Astrocyte of the spinal cord (primary cell): Measurements from ENCODE around the gene PITPNC1.

ENCODE experiments used
- DNase-seq: peaks from one replicate; pipeline ENCODE4 v3.0.0; 2011; ENCODE audit warnings: low read depth, low spot score
- H3K4me3 ChIP-seq: 2 replicates; pipeline ENCODE4 v1.5.1; 2011; ENCODE audit warnings: low read depth, mild to moderate bottlenecking, low read length, moderate library complexity
- in situ Hi-C: cut with HindIII; loops from 2 replicates; pipeline ENCODE4 v1.10.0; 2017; ENCODE audit warnings: low sequenced_read_pairs
- TF ChIP-seq, protein P1 (sequence below): IDR thresholded peaks from 2 replicates; pipeline ENCODE4 v1.5.1; 2012; ENCODE audit warnings: low read depth, mild to moderate bottlenecking, low read length, inconsistent platforms

Gene PITPNC1

DNA sequence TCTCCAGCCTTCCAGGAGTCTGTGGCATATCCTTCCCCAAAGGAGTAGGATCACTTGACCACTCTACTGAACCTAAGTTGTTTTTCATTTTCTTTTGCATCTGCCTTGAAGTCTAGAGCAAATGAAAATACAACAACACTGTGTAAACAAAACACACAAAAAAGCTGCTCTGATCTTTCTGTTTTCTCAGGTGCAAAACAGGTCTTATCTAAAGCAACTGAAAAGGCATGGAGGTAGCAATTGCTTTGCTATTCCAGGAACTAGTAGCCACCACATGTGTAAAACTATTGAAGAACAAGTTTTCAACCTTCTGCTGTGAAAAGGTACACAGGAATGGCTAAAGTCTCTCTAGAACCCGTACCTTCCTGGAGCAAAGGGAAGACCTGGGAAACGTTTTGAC, 127.1 kb downstream of the PITPNC1 start:
- DNase-seq, result no peak
- in situ Hi-C loops, result no loop called here
- H3K4me3 ChIP-seq, result no peak overlapping the region
- TF ChIP-seq, protein P1, sequence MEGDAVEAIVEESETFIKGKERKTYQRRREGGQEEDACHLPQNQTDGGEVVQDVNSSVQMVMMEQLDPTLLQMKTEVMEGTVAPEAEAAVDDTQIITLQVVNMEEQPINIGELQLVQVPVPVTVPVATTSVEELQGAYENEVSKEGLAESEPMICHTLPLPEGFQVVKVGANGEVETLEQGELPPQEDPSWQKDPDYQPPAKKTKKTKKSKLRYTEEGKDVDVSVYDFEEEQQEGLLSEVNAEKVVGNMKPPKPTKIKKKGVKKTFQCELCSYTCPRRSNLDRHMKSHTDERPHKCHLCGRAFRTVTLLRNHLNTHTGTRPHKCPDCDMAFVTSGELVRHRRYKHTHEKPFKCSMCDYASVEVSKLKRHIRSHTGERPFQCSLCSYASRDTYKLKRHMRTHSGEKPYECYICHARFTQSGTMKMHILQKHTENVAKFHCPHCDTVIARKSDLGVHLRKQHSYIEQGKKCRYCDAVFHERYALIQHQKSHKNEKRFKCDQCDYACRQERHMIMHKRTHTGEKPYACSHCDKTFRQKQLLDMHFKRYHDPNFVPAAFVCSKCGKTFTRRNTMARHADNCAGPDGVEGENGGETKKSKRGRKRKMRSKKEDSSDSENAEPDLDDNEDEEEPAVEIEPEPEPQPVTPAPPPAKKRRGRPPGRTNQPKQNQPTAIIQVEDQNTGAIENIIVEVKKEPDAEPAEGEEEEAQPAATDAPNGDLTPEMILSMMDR, result no peak

DNA sequence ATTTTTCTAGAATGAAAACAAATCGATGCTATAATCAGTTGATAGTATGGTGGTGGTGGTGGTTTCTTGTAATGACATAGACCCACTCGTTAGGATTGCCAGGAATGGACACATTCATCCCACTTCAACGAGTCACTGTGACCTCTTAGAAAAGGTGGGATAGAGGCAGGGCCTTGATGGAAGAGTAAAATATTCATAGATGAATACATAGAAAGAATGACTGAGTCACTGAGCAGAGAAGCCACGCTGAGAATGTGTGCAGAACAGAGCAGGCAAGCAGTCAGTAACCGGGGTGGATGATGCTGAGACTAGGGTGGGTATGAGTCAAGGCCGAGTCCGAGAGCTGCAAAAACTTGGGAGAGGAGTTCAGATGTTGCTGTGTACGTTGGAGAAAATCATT, 129.9 kb downstream of the PITPNC1 start:
- DNase-seq, result peak; percentile 81

DNA sequence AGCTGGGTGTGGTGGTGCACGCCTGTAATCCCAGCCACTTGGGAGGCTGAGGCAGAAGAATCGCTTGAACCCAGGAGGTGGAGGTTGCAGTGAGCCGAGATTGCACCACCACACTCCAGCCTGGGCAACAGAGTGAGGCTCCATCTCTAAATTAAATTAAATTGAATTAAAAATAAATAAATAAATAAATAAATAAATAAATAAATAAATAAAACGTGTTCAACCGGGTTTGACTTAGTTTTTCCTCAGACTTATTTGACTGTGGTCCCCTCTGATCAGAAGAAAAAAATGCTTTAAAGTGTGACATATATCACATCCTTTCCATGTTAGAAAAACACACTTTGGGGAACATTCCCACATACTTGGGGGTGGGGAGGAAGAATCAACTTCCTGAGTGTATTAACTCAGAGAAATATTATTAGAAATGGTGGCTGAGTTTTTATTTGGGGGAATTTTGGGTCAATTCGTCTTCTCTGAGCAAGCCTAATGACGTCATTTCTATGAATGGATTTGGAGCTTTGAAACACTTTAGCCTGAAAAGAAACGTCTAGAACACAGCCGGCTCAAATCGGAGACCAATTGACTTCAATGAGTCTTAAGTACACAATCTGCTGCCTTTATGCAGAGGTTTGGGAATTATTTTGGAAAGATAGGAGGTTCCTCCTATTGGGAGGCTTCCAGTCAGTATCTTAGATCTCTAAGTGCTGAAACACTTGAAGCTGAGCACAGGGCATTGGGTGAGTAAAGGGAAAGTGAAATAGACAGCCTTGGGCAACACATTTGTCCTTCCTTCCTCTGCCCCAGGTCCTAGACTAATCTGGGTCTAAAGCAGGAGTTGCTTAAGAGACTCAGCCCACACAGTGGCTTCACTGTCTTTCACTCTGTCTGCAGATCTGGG, 132.6 kb downstream of the PITPNC1 start:
- TF ChIP-seq, protein P1, result no peak
- in situ Hi-C loops, result no loop called here
- peak; percentile 39 for DNase-seq
- no peak overlapping the region for H3K4me3 ChIP-seq

More for the DNA sequence above, 129.9 kb downstream of the PITPNC1 start:
- TF ChIP-seq, protein P1, result no peak
- no peak overlapping the region for H3K4me3 ChIP-seq
- in situ Hi-C loops, result no loop called here

DNA sequence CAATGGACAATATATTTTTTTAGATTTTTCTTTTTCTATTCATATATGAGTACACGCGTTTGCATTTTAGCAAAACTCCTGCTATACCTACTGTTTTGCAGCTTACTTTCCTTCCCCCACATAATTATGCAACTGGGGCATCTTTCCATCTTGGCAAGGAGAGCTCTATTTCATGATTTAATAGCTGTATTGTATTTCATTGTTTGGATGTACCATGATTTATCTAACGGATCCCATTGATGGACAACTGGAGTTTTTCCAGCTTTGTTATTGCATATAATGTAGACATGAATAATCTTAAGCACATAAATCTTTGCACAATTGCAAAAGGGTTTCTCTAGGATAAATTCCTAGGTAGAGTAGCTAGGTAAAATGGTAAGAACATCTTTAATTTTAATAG, 133.9 kb downstream of the PITPNC1 start:
- no peak for DNase-seq
- in situ Hi-C loops, result no loop called here
- TF ChIP-seq, protein P1, result no peak
- no peak overlapping the region for H3K4me3 ChIP-seq

DNA sequence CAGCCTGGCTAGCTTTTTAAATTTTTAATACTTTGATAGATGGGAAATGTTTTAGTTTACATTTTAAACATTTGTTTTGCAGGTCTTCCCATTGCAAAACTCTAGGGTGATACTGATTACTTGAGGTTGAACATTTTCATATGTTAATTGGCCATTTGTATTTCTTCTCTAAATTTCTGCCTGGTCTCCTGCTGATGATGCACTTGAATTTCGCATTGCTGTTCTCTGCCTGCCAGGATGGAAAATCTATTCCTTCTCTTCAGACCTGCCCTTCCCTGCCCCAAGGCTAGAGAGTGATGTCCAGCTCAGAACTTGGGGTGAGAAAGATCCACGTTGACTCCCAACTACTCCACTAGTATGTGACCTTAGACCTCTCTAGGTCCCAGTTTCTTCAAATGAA, 134.7 kb downstream of the PITPNC1 start:
- in situ Hi-C loops, result no loop called here
- no peak overlapping the region for H3K4me3 ChIP-seq
- TF ChIP-seq, protein P1, result no peak
- DNase-seq, result no peak

DNA sequence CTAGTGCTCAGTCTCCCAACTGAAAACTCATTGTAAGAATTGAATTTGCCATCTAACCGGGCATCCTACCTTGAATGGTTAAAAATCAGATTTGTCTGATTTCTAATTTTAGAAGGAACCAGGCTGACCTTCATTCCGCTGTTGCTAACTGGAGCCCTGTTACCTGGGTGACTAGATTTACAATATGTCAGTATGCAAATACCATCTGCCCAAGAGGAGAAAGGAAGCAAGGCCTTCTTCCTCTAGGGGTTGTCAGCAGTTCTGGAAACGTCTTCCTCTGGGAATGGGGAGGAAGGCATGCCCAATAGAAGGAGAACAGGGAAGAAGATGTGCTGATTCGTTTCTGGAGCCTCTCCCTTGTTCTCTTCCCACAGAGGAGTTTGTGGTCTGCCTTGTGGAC, 137.9 kb downstream of the PITPNC1 start:
- no peak for DNase-seq
- H3K4me3 ChIP-seq, result no peak overlapping the region
- in situ Hi-C loops, result no loop called here
- TF ChIP-seq, protein P1, result no peak
